Caco-2 (cell line): ENCODE data around the gene UBE2Q1. TPM values are rescaled to one million over a fixed set of nuclear protein-coding genes. Genes with fewer than 3 reads are reported as not detected.

Experiments
- BruUV-seq: library from RNA; stranded (reverse); fragments of 400-500 nt; replicated peaks from 2 replicates; lab custom pipeline; 2021; lab: Mats Ljungman, UMichigan
- CTCF ChIA-PET: fragments of 300-600 bp; sonication (Branson Sonifier 250); formaldehyde crosslinking; loops from one replicate; lab custom pipeline; 2022; ENCODE audit warnings: antibody characterized with exemption; lab: Charles Lee
- POLR2A ChIA-PET: fragments of 300-600 bp; sonication (Branson Sonifier 250); formaldehyde crosslinking; loops from one replicate; lab custom pipeline; 2022; ENCODE audit warnings: antibody characterized with exemption; lab: Charles Lee
- DNase-seq, 2 experiments: peaks; one replicate each; pipeline versions ENCODE4 v3.0.0 to v3.0.0-alpha.2; 2020 to 2022
- H3K27me3 ChIP-seq: replicated peaks from 2 replicates; pipeline ENCODE4 v1.6.0; 2011; ENCODE audit warnings: low read length; ENCODE audit not compliant: control insufficient read depth, insufficient read depth
- H3K36me3 ChIP-seq: 2 replicates; pipeline ENCODE4 v1.5.1; 2011; ENCODE audit warnings: low read length; ENCODE audit not compliant: control insufficient read depth, insufficient read depth
- H3K4me1 ChIP-seq: fragments of 250-450 bp; sonication (Bioruptor Pico); 2 replicates; pipeline ENCODE4 v1.5.1; 2020; ENCODE audit warnings: mild to moderate bottlenecking
- H3K4me3 ChIP-seq: 2 replicates; pipeline ENCODE4 v1.5.1; 2011; ENCODE audit warnings: low read depth, mild to moderate bottlenecking, control low read depth, low read length
- H3K9me3 ChIP-seq: fragments of 250-450 bp; sonication (Bioruptor Pico); 2 replicates; pipeline ENCODE4 v1.5.1; 2020; ENCODE audit warnings: mild to moderate bottlenecking, moderate library complexity
- H3K27ac Mint-ChIP-seq: one replicate; pipeline ENCODE4 v1.8.0; 2022; ENCODE audit warnings: mixed read lengths; ENCODE audit not compliant: unreplicated experiment
- H3K27me3 Mint-ChIP-seq: one replicate; pipeline ENCODE4 v1.8.0; 2022; ENCODE audit warnings: mixed read lengths; ENCODE audit not compliant: insufficient read depth, unreplicated experiment
- H3K36me3 Mint-ChIP-seq: one replicate; pipeline ENCODE4 v1.8.0; 2022; ENCODE audit warnings: mild to moderate bottlenecking, mixed read lengths; ENCODE audit not compliant: insufficient read depth, unreplicated experiment
- H3K4me1 Mint-ChIP-seq: one replicate; pipeline ENCODE4 v1.8.0; 2022; ENCODE audit warnings: low read depth, mixed read lengths; ENCODE audit not compliant: unreplicated experiment
- H3K4me3 Mint-ChIP-seq: one replicate; pipeline ENCODE4 v1.8.0; 2022; ENCODE audit warnings: mild to moderate bottlenecking, moderate library complexity, mixed read lengths; ENCODE audit not compliant: unreplicated experiment
- H3K9me3 Mint-ChIP-seq: one replicate; pipeline ENCODE4 v1.8.0; 2022; ENCODE audit warnings: mixed read lengths; ENCODE audit not compliant: unreplicated experiment
- CTCF ChIP-seq, 2 experiments: fragments of 200-600 bp in 1 of 2; IDR thresholded peaks; 1 replicate in 1 of 2; 2 replicates in 1 of 2; pipeline versions ENCODE4 v1.5.1 to v1.8.0; 2011 to 2022; ENCODE audit warnings: antibody characterized with exemption in 1 of 2, control low read depth in 1 of 2, inconsistent platforms in 1 of 2, low read depth in 1 of 2, low read length in 1 of 2, mild to moderate bottlenecking in 1 of 2, moderate library complexity in 1 of 2; ENCODE audit not compliant: insufficient read depth in 1 of 2, severe bottlenecking in 1 of 2, unreplicated experiment in 1 of 2
- intact Hi-C: fragments of 100-400 bp; cut with micrococcal nuclease; formaldehyde crosslinking; loops from one replicate; pipeline ENCODE4 v1.10.0; 2022; ENCODE audit not compliant: unreplicated experiment
- total RNA-seq: library from RNA; stranded (reverse); gene quantifications from 2 replicates; pipeline ENCODE4 v1.2.3, GENCODE V29; 2022

UBE2Q1 gene
- total RNA-seq, 1 experiment from 2014 or later, result 93.2 TPM

- ChIA-PET CTCF (no interaction called here), POLR2A (no interaction called here)
- Mint-ChIP-seq H3K27me3 (no peaks in the 10 kb centered on the region), H3K27ac (no peak overlapping the region), H3K9me3 (no peaks in the 10 kb centered on the region), H3K4me1 (peaks cover 3% of the 10 kb centered on the region), H3K36me3 (peaks cover 68% of the 10 kb centered on the region), H3K4me3 (no peak overlapping the region)
- no peaks in the 10 kb centered on the region for H3K27me3 ChIP-seq
- H3K9me3 ChIP-seq, result no peaks in the 10 kb centered on the region
- no peak overlapping the region for H3K4me3 ChIP-seq
- peaks cover 4% of the 10 kb centered on the region for H3K36me3 ChIP-seq
- no TSS peak for BruUV-seq
- no peak for DNase-seq
- TF ChIP-seq CTCF (IDR thresholded peaks at IDR 0.05; ENCODE audit: insufficient read depth in 1 of 2, low read depth in 1 of 2, low read length in 1 of 2, severe bottlenecking in 1 of 2, unreplicated experiment in 1 of 2), result no peak
- H3K4me1 ChIP-seq, result no peaks in the 10 kb centered on the region
- intact Hi-C loops, result no loop called here
Measured at GRCh38 chr1:154599658-154600057, 41.2 kb upstream of the UBE2Q1 start.

- Mint-ChIP-seq H3K4me1 (no peaks in the 10 kb centered on the region), H3K9me3 (no peaks in the 10 kb centered on the region), H3K36me3 (peaks cover 69% of the 10 kb centered on the region), H3K4me3 (no peak overlapping the region), H3K27me3 (no peaks in the 10 kb centered on the region), H3K27ac (no peak overlapping the region)
- H3K27me3 ChIP-seq, result no peaks in the 10 kb centered on the region
- H3K4me3 ChIP-seq, result no peak overlapping the region
- no TSS peak for BruUV-seq
- ChIA-PET CTCF (no interaction called here), POLR2A (no interaction called here)
- no peaks in the 10 kb centered on the region for H3K9me3 ChIP-seq
- no peak for DNase-seq
- TF ChIP-seq CTCF (IDR thresholded peaks at IDR 0.05; ENCODE audit: insufficient read depth in 1 of 2, low read depth in 1 of 2, low read length in 1 of 2, severe bottlenecking in 1 of 2, unreplicated experiment in 1 of 2), result no peak
- intact Hi-C loops, result no loop called here
- peaks cover 4% of the 10 kb centered on the region for H3K36me3 ChIP-seq
- no peaks in the 10 kb centered on the region for H3K4me1 ChIP-seq
Measured at GRCh38 chr1:154598871-154599635, 40.6 kb upstream of the UBE2Q1 start.

- ChIA-PET CTCF (no interaction called here), POLR2A (no interaction called here)
- H3K27me3 ChIP-seq, result no peaks in the 10 kb centered on the region
- H3K4me3 ChIP-seq, result no peak overlapping the region
- no peaks in the 10 kb centered on the region for H3K27me3 Mint-ChIP-seq
- no peak for TF ChIP-seq CTCF (IDR thresholded peaks at IDR 0.05; ENCODE audit: insufficient read depth in 1 of 2, low read depth in 1 of 2, low read length in 1 of 2, severe bottlenecking in 1 of 2, unreplicated experiment in 1 of 2)
- BruUV-seq, result no TSS peak
- H3K27ac Mint-ChIP-seq, result no peak overlapping the region
- peaks cover 84% of the 10 kb centered on the region for H3K36me3 Mint-ChIP-seq
- H3K4me1 Mint-ChIP-seq, result no peaks in the 10 kb centered on the region
- H3K36me3 ChIP-seq, result peaks cover 4% of the 10 kb centered on the region; the same call in 1 of the 2 replicates
- no peak overlapping the region for H3K4me3 Mint-ChIP-seq
- intact Hi-C loops, result no loop called here
- H3K4me1 ChIP-seq, result no peaks in the 10 kb centered on the region
- no peak for DNase-seq
- no peaks in the 10 kb centered on the region for H3K9me3 ChIP-seq
- H3K9me3 Mint-ChIP-seq, result no peaks in the 10 kb centered on the region
Measured at GRCh38 chr1:154595621-154596020, 37.2 kb upstream of the UBE2Q1 start.
